ENCODE results near the gene IL1A. TPM values are rescaled to one million over a fixed set of nuclear protein-coding genes. Genes with fewer than 3 reads are reported as not detected.

The IL1A gene
- total RNA-seq, 1 experiment from 2014 or later: not detected

DNA sequence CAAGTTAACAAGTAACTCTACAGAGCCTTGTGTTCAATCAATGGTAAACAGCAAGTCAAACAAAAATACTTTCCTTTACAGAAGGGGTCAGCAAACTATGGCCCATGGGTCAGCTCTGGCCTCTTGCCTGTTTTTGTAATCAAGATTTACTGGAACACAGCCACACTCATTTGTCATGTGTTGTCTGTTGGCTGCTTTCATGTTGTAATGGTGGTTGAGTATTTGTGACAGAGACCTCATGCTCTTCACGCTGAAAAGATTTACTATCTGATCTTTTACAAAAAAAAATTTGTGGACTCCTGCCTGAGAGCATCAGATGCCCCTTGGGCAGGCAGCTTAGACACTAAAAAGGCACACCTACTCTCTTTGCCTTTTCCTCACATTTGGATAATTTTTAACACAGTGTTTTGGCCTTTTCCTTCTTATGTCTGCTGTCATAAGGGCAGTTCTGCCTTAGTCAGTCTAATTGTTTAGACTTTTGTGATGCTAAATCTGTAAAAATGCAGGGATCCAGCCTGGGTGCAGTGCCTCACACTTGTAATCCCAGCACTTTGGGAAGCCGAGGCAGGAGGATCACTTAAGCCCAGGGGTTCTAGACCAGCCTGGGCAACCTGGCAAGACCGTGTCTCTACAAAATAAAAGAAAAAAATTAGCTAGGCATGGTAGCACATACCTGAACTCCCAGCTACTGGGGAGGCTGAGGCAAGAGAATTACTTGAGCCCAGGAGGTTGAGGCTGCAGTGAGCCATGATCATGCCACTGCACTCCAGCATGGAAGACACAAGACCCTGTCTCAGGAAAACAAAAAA is 34.0 kb upstream of the IL1A start:
- no peak for DNase-seq (ENCODE audit: low spot score)

DNA sequence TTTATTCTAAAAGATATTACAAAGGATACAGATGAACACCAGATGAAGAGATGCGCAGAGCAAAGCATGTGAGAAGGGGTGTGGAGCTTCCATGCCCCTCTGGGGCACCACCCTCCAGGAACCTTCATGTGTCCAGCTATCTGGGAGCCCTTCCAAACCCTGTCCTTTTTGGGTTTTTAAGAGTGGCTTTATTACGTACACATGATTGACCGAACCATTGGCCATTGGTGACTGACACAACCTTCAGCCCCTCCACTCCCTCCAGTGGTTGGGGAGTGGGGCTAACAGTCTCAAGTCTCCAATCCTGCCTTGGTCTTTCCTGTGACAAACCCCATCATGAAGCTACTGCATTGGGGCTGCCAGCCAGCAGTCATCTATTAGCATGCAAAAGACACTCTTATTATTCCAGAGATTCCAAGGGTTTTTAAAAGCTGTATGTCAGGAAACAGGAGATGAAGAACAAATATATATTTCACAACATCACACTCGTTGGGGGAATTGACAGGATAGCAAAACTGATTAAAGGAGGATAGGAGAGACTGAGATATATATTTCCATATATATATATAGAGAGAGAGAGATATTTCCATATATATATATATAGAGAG is 32.9 kb upstream of the IL1A start:
- no peak for DNase-seq (ENCODE audit: low spot score)

DNA sequence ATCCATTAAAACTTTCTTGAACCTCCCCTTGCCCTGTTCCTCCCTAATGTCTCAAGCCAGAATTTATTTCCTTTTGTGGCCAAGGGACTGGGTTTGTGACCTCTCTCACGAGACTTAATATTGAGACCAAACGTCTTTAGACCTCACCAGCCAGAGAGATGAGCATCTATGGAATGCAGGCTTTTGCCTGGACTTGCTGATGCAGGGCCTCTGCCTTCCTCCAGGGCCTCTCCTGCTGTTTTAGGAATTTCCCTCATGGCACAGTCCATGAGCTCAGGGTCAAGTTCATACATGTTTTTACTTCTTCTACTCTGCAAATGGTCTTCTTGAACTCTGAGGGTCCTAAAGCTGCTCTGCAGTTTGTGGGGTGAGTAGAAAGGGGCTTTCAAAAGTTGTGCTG is 30.0 kb upstream of the IL1A start:
- DNase-seq (ENCODE audit: low spot score): no peak

DNA sequence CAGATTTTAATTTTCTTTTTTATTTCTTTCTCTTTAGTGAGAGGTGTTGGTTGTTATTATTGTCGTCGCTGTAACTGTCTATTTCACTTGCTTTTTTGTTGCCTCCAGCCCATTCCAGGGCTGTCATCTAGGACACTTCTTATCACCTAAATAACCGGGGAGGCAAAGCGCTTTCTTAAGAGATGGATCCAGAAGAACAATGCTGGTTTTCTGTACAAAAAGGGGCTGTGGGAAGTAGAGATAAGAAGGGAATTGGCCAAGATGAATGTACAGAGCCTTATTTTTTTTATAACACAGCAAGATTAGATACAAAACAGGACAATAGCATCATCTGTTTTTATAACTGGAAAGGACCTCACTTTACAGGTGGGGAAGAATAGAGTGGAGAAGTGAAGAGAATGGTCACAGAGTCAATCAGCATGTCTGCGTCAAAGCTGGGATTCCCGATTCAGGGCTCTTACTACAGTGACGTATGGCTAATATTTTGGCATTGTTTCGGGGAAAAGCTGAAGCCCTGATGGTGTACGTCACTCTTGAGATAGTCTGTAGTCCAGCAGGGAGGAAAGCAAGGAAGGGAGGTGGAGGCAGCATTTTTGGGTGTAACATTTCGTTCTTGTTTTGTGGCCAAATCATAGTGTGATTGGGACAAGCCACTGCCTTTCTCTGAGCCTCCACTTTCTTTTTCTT is 29.1 kb upstream of the IL1A start:
- no peak for DNase-seq (ENCODE audit: low spot score)

DNA sequence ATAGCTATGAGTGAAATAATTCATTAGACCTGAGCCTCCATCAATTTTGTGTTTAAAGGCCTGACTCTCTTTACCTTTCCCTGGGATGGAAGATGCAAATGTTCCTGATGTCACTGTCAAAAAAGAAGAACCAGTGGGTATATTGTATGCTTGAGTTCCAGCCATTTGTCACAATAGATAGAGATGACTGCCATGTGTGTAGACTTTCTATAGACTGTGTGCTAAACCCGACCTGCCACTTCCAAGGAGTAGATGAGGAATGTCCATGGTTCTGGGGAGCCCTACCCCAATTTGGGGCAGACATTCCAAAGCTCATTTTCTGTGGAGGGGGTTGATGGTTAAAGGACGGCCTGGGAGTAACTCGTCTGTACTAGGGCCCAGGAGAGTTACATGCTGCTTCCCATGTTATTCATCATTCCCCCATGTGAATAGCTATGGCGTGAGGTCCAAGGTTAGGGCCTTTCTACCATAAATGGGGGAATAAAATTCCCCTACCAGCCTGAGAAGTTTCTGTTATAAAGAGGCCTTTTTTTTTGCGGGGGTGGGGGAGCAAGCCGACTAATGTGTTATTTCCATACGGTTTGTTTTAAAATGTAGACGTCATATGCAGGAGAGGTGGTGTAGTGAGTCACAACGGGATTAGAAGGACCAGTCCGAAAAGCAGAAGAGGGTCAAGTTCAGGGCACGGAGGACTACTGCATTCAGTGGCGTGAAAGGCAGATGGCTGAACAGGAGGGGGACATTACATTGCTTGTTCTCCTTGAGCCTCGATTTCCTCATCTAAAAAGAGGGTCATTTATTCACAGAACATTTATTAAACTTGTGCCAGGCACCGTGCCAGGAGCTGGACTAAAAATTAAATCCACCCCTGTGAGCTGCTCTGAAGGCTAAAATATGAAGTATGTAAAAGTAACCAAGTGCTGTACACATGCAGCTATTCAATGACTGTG is 28.3 kb upstream of the IL1A start:
- no peak for DNase-seq (ENCODE audit: low spot score)

DNA sequence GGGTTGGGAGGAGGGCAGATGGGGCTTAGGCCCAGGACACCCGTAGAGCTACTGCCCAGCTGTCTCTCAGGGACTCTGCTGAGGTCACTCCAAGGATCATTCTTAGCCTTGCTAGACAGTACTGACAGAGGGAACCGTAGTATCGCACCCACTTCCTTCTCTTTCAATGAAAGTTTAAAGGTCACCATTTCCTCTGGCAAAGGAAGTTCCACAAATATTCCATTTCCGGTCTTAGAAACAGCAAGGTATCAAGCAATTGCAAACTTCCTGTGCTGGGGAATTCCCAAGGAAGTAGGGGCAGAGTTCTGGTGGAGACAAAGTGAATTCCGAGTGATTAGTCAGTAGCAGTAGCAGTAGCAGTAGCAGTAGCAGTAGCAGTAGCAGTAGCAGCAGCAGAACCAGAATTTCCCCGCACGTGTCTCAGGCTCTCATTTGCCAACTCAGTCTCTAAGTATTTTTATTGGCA is 27.6 kb upstream of the IL1A start:
- DNase-seq (ENCODE audit: low spot score): peak; percentile 38

DNA sequence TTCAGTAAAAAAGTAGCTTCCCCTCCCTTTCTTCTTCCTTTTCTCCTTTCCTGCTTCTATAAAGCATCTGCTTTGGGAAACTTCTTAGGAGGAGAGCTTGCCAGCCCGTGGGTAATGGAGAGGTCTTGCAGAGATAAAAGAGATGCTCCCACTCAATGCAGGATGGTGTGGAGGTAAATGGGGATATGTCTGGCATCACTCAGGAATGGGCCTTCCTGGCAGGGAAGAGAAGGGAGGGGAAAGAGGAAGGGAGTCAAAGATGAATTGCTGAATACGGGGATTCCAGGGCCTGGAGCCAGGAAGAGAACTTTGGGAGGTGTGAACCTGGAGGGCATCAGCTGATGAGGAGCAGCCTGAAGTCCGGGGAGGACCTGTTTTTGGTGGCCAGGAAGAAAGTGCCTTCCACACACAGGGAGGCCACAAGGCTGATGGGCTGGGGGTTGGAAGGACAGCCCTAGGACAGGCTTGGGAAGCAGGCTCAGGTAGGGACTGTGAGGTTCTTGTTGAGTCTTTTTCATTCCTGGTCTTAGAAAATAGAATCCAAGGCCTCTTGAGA is 27.1 kb upstream of the IL1A start:
- DNase-seq (ENCODE audit: low spot score): no peak

DNA sequence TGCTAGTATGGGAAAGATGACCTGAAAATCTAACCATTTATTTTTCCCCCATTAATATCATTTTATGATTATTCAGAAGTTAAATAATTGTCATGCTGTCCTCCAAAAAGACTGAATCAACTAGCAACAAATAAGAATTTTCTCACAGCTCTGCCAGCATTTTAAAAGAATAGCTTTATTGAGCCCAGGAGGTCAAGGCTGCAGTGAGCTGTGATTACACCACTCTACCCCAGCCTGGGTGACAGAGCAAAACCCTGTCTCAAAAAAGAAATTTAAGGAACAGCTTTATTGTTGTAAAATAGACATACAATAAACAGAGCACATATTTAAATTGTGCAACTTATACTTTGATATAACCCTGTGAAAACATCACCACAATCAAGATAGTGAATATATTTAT is 24.8 kb upstream of the IL1A start:
- DNase-seq (ENCODE audit: low spot score): no peak

DNA sequence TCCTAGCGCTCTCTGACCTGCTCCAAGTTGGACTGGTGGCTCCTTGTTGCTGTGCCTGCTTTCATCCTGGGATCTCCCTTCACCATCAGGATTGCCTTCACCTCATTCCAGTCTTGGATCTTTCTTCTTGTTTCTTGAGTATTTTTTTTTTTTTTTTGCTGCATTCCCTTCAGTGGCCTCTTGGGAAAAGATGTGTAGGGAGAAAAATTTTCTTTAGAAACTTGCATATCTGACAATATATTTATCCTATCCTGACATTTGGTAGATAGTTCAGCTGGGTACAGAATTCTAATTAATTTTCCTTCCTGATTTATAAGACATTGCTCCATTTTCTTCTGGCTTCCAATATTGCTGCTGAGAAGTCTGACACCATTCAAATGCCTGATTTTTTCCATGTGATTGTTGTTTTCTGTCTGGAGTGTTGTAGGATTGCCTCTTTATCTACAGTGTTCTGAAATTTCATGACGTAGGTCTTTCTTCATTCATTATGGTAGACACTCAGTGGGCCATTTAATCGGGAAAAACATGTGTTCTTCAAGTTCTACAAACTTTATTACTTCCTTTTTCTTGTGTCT is 23.0 kb upstream of the IL1A start:
- DNase-seq (ENCODE audit: low spot score): no peak

DNA sequence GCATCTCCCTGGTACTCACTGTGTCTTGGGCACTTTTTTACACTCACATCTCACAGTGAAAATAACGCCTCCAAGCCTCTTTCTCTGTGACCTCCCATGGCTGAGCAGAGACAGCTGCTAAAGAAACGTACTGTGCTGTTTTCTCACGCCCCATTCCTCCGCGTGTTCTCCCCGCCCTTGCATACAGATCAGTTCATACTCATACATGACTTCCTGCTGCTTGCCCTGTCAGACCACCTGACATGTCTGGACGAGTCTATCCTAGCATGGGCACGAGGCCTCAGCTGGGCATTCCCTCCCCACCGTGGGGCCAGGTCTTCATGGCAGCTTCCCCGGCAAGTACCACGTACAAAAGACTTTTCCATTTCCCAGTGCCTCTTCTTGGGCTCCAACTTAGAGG is 21.2 kb upstream of the IL1A start:
- DNase-seq (ENCODE audit: low spot score): no peak

DNA sequence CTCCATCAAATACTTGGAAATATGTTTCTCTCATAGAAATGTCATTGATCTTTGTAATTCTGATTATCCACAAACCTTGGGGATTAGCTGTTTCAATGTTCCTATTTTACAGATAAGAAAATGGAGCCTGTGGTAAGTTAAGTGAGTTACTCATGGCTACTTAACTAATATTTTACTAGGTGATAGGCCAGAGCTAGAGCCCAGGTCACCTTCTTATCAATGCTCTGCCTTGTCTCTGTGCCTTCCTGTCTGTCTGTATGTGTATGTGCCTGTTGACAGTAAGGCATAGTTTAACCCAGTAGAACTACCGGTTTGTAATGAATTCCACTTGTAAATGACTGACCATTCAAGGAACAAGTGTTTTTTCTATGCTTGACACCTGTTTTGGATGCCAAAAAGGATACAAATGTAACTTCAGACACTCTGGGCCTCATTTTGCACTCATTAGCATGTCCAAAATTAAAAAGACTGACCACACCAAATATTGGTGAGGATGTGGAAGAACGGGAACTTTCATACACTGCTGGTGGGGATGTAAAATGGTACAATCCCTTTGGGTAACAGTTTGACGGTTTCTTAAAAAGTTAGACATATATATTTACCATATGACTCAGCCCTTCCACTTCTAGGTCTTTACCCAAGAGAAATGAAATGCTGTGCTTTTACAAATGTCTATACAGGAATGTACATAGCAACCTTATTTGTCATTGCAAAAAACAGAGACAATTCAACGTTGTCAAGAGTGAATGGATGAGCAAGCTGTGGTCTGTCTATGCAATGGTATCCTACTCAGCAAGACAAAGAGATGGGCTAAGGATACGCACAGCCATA is 19.6 kb upstream of the IL1A start:
- DNase-seq (ENCODE audit: low spot score): peak; percentile 49

DNA sequence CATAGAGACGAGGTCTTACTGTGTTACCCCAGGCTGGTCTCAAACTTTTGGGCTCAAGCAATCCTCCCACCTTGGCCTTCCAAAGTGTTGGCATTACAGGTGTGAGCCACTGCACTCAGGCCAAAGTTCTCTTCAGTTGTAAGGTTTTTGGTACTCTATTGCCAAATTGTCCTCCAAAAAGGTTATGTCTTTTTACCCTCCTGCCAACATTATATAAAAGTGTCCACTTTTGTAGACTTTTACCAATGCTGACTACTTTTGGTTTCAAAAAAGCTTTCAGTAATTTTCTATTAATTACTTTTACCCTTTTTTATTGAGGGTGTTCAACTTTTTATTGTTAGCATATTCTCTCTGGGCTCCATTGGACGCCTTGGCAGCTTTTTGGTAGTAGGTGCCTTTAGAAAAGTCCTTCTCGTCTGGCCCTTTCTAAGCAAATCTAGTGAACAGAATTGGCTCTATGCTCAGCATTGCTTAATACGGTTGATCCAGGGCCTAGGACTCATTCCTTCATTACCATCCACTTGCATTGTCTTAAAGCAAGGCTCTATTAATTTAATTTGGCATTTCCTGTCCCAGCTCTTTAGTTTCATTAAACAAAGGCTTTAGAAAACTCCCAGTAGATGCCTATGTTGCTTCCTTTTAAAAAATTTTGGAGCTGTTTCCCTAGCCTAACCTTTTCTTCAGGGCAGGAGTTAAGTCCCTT is 16.7 kb upstream of the IL1A start:
- no peak for DNase-seq (ENCODE audit: low spot score)

DNA sequence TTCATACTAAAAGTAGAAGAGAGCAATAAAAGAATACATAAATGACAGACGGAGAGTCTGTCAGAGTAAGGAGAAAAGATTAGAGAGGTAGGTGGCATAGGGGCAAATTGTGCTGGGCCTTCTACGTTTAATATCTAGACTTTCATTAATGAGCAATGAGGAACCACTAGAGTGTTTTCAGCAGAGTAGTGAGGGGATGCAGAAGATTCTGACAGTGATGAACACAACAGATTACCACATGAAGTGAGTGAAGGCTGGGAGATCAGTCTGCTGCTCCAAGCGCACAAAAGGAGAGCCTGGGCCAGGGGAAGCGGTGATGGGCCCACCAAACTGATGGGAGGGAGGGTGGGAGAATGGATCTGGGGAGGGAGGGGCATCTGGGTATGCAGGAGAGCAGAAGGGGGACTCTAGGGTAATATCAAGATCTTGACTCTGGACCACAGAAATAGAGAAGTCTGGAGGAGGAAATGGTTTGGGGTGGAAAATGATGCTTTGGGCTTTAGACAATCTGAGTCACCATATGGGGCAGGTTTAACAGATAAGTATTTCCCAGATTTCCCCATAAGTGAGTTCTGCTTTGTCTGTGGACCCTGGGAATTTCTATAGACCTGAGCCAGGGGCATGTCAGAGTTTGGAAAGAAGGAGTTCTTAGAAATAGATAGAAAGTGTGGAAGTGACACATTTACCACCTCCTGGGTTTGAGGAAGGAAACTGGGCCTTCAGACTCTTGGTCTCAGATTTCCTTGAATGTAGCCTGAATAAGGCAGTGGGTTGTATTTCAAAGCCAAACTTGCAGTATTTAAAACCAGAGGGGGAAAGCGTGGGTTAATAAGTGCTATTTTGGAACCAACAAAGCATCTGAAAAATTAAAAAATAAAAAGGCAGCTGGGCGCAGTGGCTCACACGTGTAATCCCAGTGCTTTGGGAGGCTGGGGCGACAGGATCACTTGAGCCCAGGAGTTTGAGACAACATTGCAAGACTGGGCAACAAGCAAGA is 15.0 kb upstream of the IL1A start:
- no peak for DNase-seq (ENCODE audit: low spot score)

DNA sequence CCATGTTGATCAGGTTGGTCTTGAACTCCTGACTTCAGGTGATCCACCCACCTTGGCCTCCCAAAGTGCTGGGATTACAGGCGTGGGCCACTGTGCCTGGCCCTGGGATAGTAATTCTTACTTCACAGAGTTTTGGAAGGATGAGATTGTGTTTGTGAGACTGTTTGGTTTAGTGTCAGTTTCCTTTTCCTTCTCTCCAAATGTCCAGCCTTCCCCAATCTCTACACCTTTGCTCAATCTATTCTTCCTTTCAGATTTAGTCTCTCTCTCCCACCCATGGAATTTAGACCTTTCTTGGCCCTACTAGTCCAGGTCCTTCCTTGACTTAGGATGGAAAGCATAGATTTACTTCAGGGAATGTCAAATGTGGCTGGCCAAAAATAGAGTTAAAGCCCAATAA is 12.2 kb upstream of the IL1A start:
- DNase-seq (ENCODE audit: low spot score): no peak

DNA sequence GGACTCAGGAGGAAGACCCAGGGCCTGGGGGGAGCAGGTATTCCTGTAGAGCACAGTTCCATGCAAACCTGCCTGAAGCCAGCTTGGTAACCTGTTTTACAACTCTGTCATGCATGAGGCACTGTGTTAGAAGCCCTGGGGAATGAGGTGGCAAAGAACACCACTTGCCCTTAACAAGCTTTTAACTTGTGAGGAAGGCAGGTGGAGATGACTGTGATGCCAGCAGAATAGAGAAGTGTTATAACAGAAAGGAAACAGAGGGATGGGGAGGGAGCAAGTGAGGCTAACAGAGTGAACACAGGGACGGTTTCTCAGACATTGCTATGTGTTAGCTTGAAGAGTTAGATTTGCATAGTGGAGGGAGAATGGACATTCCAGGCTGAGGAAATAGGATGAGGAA is 11.5 kb upstream of the IL1A start:
- peak; percentile 42 for DNase-seq (ENCODE audit: low spot score)

DNA sequence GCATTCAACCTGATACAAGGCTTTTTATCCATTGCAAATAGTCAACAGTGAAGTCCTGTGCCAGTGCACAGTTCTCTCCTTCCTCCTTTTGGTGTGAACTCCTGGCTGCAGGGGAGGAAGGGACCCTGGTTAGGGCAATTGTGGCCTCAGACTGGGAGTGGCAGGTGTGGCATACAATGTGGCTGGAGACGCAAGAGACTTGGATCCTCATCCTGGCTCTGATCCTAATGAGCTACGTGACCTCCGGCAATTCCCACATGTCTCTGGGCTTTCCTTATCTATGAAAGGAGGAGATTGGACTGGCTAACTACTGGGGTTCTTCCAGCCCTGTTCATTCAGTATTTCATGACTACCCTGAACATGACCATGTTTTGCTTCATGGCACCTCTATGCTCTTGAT is 10.5 kb upstream of the IL1A start:
- no peak for DNase-seq (ENCODE audit: low spot score)

DNA sequence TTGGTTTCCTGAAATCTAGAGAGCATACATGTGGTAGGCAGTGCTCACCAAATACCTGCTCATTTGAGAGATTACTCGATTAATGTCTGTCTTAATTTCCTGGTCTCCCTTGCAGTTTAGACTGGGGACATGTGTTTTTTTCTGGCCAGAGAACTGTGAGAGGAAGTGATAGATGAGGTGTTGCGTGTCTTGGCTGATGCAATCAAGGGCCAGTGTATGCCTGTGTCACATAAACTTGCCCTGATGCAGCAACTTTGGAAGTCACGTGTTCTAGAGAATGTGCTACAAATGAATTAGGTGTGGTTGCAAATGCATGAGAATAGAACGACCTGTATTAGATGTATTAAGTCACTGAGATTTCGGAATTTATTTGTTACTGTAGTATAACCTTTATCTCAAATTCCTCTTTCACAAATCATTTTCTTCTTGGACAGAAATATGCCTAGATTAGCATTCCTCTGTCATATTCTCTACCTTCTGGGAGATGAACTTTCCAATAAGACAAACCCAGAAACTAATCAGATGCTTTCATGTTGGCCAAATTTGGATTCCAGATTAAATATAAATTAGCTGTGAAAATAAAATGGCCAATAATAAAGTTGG is 9.9 kb upstream of the IL1A start:
- DNase-seq (ENCODE audit: low spot score): peak; percentile 49

Measured in HT-29 (cell line).